Natural killer cell (primary cell): ENCODE data around the gene RBFOX1. TPM values are rescaled to one million over a fixed set of nuclear protein-coding genes. Genes with fewer than 3 reads are reported as not detected.

ENCODE experiments used
- ATAC-seq, 3 donors: fragments of 150-1000 bp in 2 of 3; fragments of 200-7000 bp in 1 of 3; cut with Tn5 transposase; 1 replicate in 1 of 3; 2 replicates in 2 of 3; pipeline ENCODE4 v1.10.0; 2021; ENCODE audit warnings: mild to moderate bottlenecking in 2 of 3, moderate library complexity in 2 of 3
- DNase-seq, 2 donors: peaks; one replicate each; pipeline versions ENCODE4 v3.0.0 to v3.0.0-alpha.2; 2013 to 2021; ENCODE audit warnings: mixed read lengths in 1 of 2
- H3K27ac ChIP-seq: one replicate; pipeline ENCODE4 v1.5.1; 2013; ENCODE audit warnings: mild to moderate bottlenecking, low read length
- H3K27me3 ChIP-seq: one replicate; pipeline ENCODE4 v1.6.1; 2013; ENCODE audit warnings: low read length; ENCODE audit not compliant: control insufficient read depth, insufficient read depth
- H3K36me3 ChIP-seq: one replicate; pipeline ENCODE4 v1.6.1; 2013; ENCODE audit warnings: low read length; ENCODE audit not compliant: control insufficient read depth, insufficient read depth
- H3K4me1 ChIP-seq: one replicate; pipeline ENCODE4 v1.6.1; 2013; ENCODE audit warnings: low read length; ENCODE audit not compliant: control insufficient read depth, insufficient read depth
- H3K4me3 ChIP-seq: one replicate; pipeline ENCODE4 v1.5.1; 2013; ENCODE audit warnings: low read length
- H3K9me3 ChIP-seq: one replicate; pipeline ENCODE4 v1.6.1; 2013; ENCODE audit warnings: low read length; ENCODE audit not compliant: control insufficient read depth, insufficient read depth
- H3K27ac Mint-ChIP-seq, 2 donors: one replicate each; pipeline ENCODE4 v1.8.0; 2022; ENCODE audit warnings: mild to moderate bottlenecking in 2 of 2, mixed read lengths in 2 of 2, moderate library complexity in 1 of 2
- H3K27me3 Mint-ChIP-seq, 2 donors: one replicate each; pipeline ENCODE4 v1.8.0; 2022; ENCODE audit warnings: low read depth in 2 of 2, mixed read lengths in 2 of 2
- H3K36me3 Mint-ChIP-seq: one replicate; pipeline ENCODE4 v1.8.0; 2022; ENCODE audit warnings: mixed read lengths
- H3K4me1 Mint-ChIP-seq, 2 donors: one replicate each; pipeline ENCODE4 v1.8.0; 2022; ENCODE audit warnings: mixed read lengths in 2 of 2
- H3K4me3 Mint-ChIP-seq: one replicate; pipeline ENCODE4 v1.8.0; 2022; ENCODE audit warnings: mild to moderate bottlenecking, moderate library complexity, mixed read lengths
- H3K9me3 Mint-ChIP-seq, 2 donors: one replicate each; pipeline ENCODE4 v1.8.0; 2022; ENCODE audit warnings: mixed read lengths in 2 of 2
- WGBS: methylation state at CpG from one replicate; pipeline ENCODE4 v1.1.7; 2013; ENCODE audit warnings: missing lambda C conversion rate; ENCODE audit not compliant: insufficient coverage; 5-methylcytosine and 5-hydroxymethylcytosine counted together
- intact Hi-C: fragments of 100-400 bp; cut with micrococcal nuclease; formaldehyde crosslinking; loops from one replicate; pipeline ENCODE4 v1.14.2; 2022
- total RNA-seq, 4 donors: library from RNA; stranded (reverse); fragments of 120-200 nt in 1 of 4; gene quantifications; one replicate each; pipeline versions ENCODE4 v1.2.3 to v1.2.4, GENCODE V29; 2013 to 2022
- TF ChIP-seq, protein P1 (sequence below): fragments of 200-600 bp; IDR thresholded peaks from one replicate; pipeline ENCODE4 v1.8.0; 2022; ENCODE audit warnings: antibody characterized with exemption

RBFOX1 gene
- total RNA-seq, 3 donors from 2014 or later (not counting 1 experiment from before 2014, with no cell fraction given) = not detected

DNA sequence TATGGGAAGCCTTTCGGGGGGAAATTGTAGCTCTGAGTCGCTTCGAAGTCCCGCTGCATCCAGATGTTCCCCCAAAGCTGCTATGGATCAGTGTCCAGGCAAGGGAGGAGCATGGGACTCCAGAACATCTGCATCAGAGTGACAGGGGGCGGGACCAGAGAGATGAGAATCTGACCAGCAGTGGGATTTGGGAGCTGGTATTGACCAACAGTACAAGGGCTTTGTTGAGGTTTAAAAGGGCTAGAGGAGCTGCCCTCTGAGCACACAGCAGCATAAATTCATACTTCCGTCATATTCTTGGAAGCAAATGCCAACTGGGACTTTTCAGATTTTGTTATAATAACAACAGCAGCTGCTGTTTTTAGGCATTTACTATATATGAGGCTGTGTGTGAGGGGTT, 10.6 kb downstream of the RBFOX1 start:
- TF ChIP-seq, protein P1, sequence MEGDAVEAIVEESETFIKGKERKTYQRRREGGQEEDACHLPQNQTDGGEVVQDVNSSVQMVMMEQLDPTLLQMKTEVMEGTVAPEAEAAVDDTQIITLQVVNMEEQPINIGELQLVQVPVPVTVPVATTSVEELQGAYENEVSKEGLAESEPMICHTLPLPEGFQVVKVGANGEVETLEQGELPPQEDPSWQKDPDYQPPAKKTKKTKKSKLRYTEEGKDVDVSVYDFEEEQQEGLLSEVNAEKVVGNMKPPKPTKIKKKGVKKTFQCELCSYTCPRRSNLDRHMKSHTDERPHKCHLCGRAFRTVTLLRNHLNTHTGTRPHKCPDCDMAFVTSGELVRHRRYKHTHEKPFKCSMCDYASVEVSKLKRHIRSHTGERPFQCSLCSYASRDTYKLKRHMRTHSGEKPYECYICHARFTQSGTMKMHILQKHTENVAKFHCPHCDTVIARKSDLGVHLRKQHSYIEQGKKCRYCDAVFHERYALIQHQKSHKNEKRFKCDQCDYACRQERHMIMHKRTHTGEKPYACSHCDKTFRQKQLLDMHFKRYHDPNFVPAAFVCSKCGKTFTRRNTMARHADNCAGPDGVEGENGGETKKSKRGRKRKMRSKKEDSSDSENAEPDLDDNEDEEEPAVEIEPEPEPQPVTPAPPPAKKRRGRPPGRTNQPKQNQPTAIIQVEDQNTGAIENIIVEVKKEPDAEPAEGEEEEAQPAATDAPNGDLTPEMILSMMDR = no peak
- intact Hi-C loops = no loop called here
- H3K27ac Mint-ChIP-seq = no peak overlapping the region

DNA sequence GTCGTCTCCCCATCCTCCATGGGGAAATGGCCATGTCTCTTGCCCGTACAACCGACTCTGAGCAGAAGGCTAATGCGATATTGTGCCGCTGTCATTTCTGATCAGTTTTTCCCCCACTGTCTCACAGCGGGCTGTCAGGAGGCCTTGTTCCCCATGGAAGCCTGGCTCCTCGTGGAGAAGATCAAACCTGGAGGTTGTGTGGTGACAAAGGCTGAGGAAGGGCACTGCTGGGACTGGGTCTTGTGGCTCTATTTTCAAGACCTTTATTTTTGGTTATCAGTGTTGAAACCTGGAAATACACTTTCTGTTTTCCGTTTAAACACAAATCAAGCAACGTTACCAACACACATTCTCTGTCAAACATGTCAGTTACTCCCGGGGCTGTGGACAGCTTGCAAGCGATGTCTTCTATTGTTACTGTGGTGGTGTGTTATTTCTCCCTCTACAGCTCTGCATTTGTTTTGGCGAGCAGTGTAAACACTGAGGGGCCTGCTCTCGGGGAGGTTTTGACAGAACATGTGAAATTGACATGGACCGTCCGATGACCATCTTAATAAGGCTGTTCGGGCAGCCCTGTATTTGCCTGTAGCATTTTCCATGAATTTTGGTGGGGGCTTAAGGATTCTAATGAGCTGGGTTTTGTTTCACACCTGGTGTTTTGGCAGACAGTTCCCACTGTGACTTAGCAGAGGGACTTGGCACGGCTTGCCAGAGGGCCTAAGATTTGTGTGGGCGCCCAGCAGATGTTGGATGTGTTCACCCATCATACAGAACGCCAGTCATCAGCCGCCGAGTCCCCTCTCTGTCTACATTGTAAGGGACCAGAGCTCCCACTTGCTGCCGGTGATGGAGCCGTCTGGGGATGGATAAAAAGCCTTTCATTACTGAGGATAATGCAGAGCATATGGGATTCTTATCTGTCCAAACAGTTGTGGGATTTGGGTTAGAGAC, 12.5 kb downstream of the RBFOX1 start:
- Mint-ChIP-seq H3K9me3 (peaks cover 9 to 11% of the 10 kb centered on the region in 2 donors), H3K4me1 (no peaks in the 10 kb centered on the region), H3K4me3 (no peak overlapping the region), H3K27me3 (no peaks in the 10 kb centered on the region), H3K36me3 (no peaks in the 10 kb centered on the region), H3K27ac (no peak overlapping the region)
- intact Hi-C loops = no loop called here
- no peaks in the 10 kb centered on the region for H3K36me3 ChIP-seq
- no peaks in the 10 kb centered on the region for H3K27me3 ChIP-seq
- no peak for ATAC-seq
- no peak for DNase-seq
- no peaks in the 10 kb centered on the region for H3K4me1 ChIP-seq
- TF ChIP-seq, protein P1 = no peak
- H3K9me3 ChIP-seq = no peaks in the 10 kb centered on the region
- 86% methylated on average over 20 of the region's 23 CpGs for WGBS
- H3K4me3 ChIP-seq = no peak overlapping the region
- H3K27ac ChIP-seq = no peak overlapping the region

More for the DNA sequence above, 10.6 kb downstream of the RBFOX1 start:
- no peak for DNase-seq
- Histone ChIP-seq H3K27ac (no peak overlapping the region), H3K27me3 (no peaks in the 10 kb centered on the region), H3K36me3 (no peaks in the 10 kb centered on the region), H3K4me1 (no peaks in the 10 kb centered on the region), H3K9me3 (no peaks in the 10 kb centered on the region), H3K4me3 (no peak overlapping the region)
- H3K4me1 Mint-ChIP-seq = no peaks in the 10 kb centered on the region
- WGBS = 88% methylated on average over 6 of the region's 6 CpGs
- H3K9me3 Mint-ChIP-seq = peaks cover 8% of the 10 kb centered on the region in 2 donors
- no peak overlapping the region for H3K4me3 Mint-ChIP-seq
- no peaks in the 10 kb centered on the region for H3K36me3 Mint-ChIP-seq
- ATAC-seq = no peak
- no peaks in the 10 kb centered on the region for H3K27me3 Mint-ChIP-seq

GRCh38 chr16:7350806-7351205, 18.2 kb downstream of the RBFOX1 start:
- Mint-ChIP-seq H3K27ac (no peak overlapping the region), H3K36me3 (no peaks in the 10 kb centered on the region), H3K4me1 (no peaks in the 10 kb centered on the region), H3K4me3 (no peak overlapping the region), H3K27me3 (no peaks in the 10 kb centered on the region), H3K9me3 (peaks cover 3 to 9% of the 10 kb centered on the region in 2 donors)
- no peaks in the 10 kb centered on the region for H3K36me3 ChIP-seq
- intact Hi-C loops = no loop called here
- TF ChIP-seq, protein P1 = no peak
- H3K9me3 ChIP-seq = no peaks in the 10 kb centered on the region
- no peaks in the 10 kb centered on the region for H3K4me1 ChIP-seq
- ATAC-seq = no peak
- H3K4me3 ChIP-seq = no peak overlapping the region
- no peak for DNase-seq
- no peak overlapping the region for H3K27ac ChIP-seq
- 82% methylated on average over 2 of the region's 2 CpGs for WGBS
- no peaks in the 10 kb centered on the region for H3K27me3 ChIP-seq
